ENCODE data around the gene FNDC11. TPM values are rescaled to one million over a fixed set of nuclear protein-coding genes. Genes with fewer than 3 reads are reported as not detected.

The FNDC11 gene
- polyA plus RNA-seq, 1 donor = 0.34 TPM

DNA sequence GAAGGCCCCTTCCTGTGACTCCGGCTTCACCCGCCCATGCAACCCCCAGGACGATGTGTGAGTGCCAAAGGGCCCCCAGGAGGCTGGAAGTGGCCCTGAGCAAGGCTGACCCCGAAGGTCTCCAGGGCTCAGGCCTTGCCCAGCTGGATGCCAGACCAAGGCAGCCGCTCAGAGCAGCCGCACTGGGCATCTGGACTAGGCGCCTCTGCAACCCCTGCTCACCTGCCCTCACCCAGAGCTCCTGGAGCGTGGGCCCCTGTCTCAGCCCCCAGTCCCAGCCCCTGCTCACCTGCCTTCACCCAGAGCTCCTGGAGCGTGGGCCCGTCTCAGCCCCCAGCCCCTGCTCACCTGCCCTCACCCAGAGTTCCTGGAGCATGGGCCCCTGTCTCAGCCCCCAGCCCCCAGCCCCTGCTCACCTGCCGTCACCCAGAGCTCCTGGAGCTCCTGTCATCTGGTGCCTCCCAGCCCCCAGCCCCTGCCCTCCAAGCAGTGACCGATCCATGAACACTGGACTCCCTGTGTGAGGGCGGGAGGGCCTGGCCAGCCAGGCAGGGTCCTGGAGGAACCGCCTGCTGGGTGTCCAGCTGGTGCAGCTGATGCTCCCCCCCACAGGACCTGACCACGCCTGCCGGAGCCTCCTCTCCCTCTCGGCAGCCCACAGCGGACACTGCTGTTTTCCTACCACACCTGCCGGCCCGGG is 7.6 kb upstream of the FNDC11 start:
- no peak overlapping the region for H3K4me3 ChIP-seq (ENCODE audit: low read length)
- no peaks in the 10 kb centered on the region for H3K36me3 ChIP-seq (ENCODE audit: control insufficient read depth, insufficient read depth, low read length)
- no peak overlapping the region for H3K27ac ChIP-seq (ENCODE audit: low read length)
- WGBS (ENCODE audit: insufficient coverage, low lambda C conversion rate) = no CpG with 5 or more reads among the region's 20 CpGs
- DNase-seq = no peak
- H3K9me3 ChIP-seq (ENCODE audit: control insufficient read depth, low read depth, low read length) = peaks cover 2% of the 10 kb centered on the region
- peaks cover 16% of the 10 kb centered on the region for H3K4me1 ChIP-seq (ENCODE audit: control insufficient read depth, insufficient read depth, low read length)
- peaks cover 48% of the 10 kb centered on the region for H3K27me3 ChIP-seq (ENCODE audit: control insufficient read depth, insufficient read depth, low read length)

DNA sequence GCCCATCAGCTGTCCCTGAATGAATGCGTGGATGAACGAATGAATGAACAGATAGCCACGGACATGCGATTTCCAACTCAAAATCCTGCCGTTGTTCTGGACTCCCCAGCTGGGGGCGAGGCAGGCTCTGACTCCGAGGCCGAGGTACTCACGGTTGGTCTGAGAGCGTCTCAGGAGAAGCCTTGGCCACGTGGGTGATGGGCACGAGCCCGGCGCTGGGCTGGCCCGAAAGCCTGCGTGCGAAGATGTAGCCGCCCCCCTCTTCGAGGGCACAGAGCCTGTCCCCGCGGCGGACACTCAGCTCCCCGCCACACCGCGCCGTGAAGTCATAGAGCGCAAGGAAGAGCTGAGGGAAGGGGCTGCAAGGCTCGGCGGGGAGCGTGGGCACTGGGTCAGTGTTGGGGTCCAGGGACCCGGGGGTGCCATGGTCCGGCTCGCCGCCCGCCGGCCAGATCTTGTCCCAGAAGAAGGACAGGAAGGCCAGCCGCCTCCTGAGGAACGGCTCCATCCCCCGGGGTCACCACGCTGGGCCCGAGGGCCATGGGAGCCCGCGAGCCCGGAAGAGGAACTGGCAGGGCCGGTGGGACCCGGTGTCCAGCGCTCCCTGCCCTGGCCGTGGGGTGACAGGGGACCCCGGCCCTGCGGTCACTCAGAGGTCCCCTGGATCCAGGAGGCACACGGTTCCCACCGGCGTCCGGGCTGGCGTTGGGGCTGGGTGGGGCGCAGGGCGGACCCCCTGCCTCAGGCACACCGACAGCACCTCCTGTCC is 6.8 kb upstream of the FNDC11 start:
- Histone ChIP-seq H3K4me3 (ENCODE audit: low read length) (no peak overlapping the region), H3K9me3 (ENCODE audit: control insufficient read depth, low read depth, low read length) (peaks cover 2% of the 10 kb centered on the region), H3K27ac (ENCODE audit: low read length) (no peak overlapping the region), H3K36me3 (ENCODE audit: control insufficient read depth, insufficient read depth, low read length) (no peaks in the 10 kb centered on the region), H3K4me1 (ENCODE audit: control insufficient read depth, insufficient read depth, low read length) (peaks cover 16% of the 10 kb centered on the region), H3K27me3 (ENCODE audit: control insufficient read depth, insufficient read depth, low read length) (peaks cover 49% of the 10 kb centered on the region)
- no peak for DNase-seq
- WGBS (ENCODE audit: insufficient coverage, low lambda C conversion rate) = no CpG with 5 or more reads among the region's 58 CpGs

DNA sequence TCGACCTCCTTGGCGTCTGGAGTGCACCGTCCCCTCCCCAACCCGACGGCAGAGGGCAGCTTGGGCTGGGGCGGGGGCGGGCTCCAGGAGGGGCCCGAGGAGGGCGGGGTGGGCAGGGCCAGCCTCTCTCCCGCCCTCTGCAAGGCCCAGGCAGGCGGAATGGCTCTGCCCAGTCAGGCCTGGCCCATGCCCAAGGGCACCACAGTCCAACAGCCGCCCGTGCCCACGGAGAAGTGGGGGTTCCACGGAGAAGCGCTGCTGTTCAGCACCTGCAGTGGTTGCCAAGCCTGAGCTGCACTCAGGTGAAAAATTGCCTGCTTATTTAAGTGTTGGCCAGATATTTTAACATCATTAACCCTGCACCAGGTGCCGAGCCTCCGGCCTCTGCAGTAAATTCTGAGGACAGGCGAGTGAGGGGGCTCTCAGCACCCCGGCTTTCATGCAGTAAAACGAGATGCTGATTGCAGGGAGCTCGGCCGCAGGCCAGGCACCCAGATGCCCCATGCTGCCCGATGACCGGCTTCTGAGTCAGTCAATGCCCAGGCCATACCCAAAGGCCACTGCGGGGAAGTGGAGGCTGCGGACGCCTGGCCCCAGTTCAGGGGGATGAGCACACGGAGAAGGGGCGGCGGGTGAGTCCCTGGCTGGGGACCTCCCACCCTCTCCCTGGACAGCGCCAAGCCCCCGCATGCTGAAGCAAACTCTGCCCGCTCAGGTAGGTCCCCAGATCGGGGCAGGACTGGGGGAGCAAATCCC is 6.1 kb upstream of the FNDC11 start, which contains the start of gene SRMS:
Gene SRMS (minus strand): TSS at position 25 of the 756 bp plus-strand sequence. CDS start 286 bp downstream, outside the sequence.
- Histone ChIP-seq H3K27ac (ENCODE audit: low read length) (no peak within 1 kb of the TSS), H3K4me3 (ENCODE audit: low read length) (no peak within 1 kb of the TSS), H3K9me3 (ENCODE audit: control insufficient read depth, low read depth, low read length) (peaks cover 2% of the 10 kb centered on the region), H3K4me1 (ENCODE audit: control insufficient read depth, insufficient read depth, low read length) (peaks cover 16% of the 10 kb centered on the region), H3K27me3 (ENCODE audit: control insufficient read depth, insufficient read depth, low read length) (peaks cover 54% of the 10 kb centered on the region), H3K36me3 (ENCODE audit: control insufficient read depth, insufficient read depth, low read length) (no peaks in the 10 kb centered on the region)
- WGBS (ENCODE audit: insufficient coverage, low lambda C conversion rate) = no CpG with 5 or more reads among the region's 35 CpGs
- no peak for DNase-seq

DNA sequence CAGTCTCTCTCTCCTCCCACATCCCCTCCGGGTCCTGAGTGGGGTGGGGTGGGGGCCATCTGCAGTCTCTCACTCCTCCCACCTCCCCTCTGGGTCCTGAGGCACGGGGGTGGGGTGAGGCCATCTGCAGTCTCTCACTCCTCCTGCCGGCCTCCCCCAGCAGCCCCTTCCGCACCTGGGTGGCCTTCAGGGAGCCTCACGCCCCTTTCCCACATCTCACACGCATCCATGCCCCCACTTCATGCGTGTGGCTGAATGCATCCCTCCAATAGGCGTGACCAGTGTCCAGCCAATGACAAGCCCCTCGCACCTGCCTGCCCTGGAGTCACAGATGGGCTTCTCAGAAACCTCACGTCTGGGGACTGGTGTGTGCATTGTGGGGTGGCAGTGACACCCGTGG is 5.4 kb upstream of the FNDC11 start:
- Histone ChIP-seq H3K36me3 (ENCODE audit: control insufficient read depth, insufficient read depth, low read length) (no peaks in the 10 kb centered on the region), H3K4me3 (ENCODE audit: low read length) (no peak overlapping the region), H3K27me3 (ENCODE audit: control insufficient read depth, insufficient read depth, low read length) (peaks cover 57% of the 10 kb centered on the region), H3K27ac (ENCODE audit: low read length) (no peak overlapping the region), H3K9me3 (ENCODE audit: control insufficient read depth, low read depth, low read length) (peaks cover 7% of the 10 kb centered on the region), H3K4me1 (ENCODE audit: control insufficient read depth, insufficient read depth, low read length) (peaks cover 16% of the 10 kb centered on the region)
- no CpG with 5 or more reads among the region's 11 CpGs for WGBS (ENCODE audit: insufficient coverage, low lambda C conversion rate)
- no peak for DNase-seq

DNA sequence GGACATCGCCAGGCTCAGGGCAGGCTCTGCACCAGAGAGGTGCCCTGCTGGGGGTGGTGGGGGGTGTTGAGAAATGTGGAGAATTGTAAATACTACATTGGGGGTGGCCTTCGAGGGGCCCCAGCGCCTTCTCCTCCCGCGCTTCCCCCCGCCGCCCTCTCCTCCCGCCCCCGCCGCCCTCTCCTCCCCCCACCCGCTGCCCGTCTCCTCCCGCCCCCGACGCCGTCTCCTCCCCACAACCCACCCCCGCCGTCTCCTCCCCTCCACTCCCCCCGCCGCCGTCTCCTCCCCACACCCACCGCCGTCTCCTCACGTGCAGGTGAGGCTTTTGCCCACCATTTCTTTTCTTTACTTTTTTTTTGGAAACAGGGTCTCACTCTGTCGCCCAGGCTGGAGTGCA is 4.9 kb upstream of the FNDC11 start:
- H3K27ac ChIP-seq (ENCODE audit: low read length) = no peak overlapping the region
- no peaks in the 10 kb centered on the region for H3K36me3 ChIP-seq (ENCODE audit: control insufficient read depth, insufficient read depth, low read length)
- no peak for DNase-seq
- no peak overlapping the region for H3K4me3 ChIP-seq (ENCODE audit: low read length)
- H3K27me3 ChIP-seq (ENCODE audit: control insufficient read depth, insufficient read depth, low read length) = peaks cover 59% of the 10 kb centered on the region
- peaks cover 7% of the 10 kb centered on the region for H3K9me3 ChIP-seq (ENCODE audit: control insufficient read depth, low read depth, low read length)
- peaks cover 16% of the 10 kb centered on the region for H3K4me1 ChIP-seq (ENCODE audit: control insufficient read depth, insufficient read depth, low read length)
- WGBS (ENCODE audit: insufficient coverage, low lambda C conversion rate) = no CpG with 5 or more reads among the region's 25 CpGs

DNA sequence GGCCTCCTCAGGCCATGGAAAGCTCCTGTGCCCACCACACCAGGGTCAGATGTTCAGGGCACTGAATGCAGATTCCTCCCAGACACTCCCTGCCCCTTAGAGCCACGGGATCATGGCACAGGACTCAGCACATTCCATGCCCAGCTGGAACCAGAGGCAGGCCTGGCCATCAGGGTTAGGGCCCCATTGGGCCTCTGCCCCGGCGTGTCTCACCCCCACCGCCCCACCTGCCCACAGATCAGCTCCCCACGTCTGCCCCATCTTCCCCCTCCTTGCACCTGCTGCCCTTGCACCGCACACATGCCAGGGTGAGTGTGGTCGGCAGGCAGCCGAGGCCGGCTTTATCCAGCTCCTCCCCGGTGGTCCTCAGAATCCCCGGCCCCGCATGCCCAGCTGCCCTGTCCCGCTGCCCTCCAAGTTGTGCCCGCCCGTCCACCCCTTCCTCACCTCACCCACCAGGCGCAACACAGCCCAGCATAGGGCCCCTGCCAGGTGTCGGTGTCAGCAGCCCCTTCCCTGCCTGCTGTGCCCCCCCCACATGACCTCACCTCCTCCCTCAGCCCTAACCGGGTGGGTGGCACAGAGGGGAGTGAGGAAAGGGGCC is 4.2 kb upstream of the FNDC11 start:
- WGBS (ENCODE audit: insufficient coverage, low lambda C conversion rate) = no CpG with 5 or more reads among the region's 18 CpGs
- Histone ChIP-seq H3K27ac (ENCODE audit: low read length) (no peak overlapping the region), H3K27me3 (ENCODE audit: control insufficient read depth, insufficient read depth, low read length) (peaks cover 66% of the 10 kb centered on the region), H3K4me1 (ENCODE audit: control insufficient read depth, insufficient read depth, low read length) (peaks cover 13% of the 10 kb centered on the region), H3K4me3 (ENCODE audit: low read length) (no peak overlapping the region), H3K9me3 (ENCODE audit: control insufficient read depth, low read depth, low read length) (peaks cover 7% of the 10 kb centered on the region), H3K36me3 (ENCODE audit: control insufficient read depth, insufficient read depth, low read length) (no peaks in the 10 kb centered on the region)
- no peak for DNase-seq

DNA sequence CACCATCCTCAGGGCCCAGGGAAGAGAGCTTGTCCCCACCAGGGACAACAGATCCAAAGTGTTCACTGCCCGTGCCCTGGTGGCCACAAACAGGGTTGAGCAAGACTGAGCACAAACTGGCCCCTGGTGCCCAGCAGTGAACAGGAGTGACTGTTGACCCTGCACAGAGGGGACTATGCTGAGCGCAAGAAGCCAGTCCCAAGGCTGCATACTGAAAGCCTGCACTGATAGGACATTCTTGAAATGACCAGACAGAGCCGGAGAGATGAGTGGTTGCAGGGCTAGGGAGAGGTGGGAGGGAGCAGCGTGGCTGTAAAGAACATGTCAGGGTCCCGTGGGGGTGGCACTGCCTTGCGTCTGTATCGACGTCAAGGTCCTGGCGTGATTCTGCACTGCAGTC is 2.9 kb upstream of the FNDC11 start:
- H3K4me3 ChIP-seq (ENCODE audit: low read length) = no peak overlapping the region
- no peak overlapping the region for H3K27ac ChIP-seq (ENCODE audit: low read length)
- H3K36me3 ChIP-seq (ENCODE audit: control insufficient read depth, insufficient read depth, low read length) = no peaks in the 10 kb centered on the region
- WGBS (ENCODE audit: insufficient coverage, low lambda C conversion rate) = no CpG with 5 or more reads among the region's 9 CpGs
- DNase-seq = no peak
- peaks cover 65% of the 10 kb centered on the region for H3K27me3 ChIP-seq (ENCODE audit: control insufficient read depth, insufficient read depth, low read length)
- H3K9me3 ChIP-seq (ENCODE audit: control insufficient read depth, low read depth, low read length) = peaks cover 14% of the 10 kb centered on the region
- H3K4me1 ChIP-seq (ENCODE audit: control insufficient read depth, insufficient read depth, low read length) = peaks cover 4% of the 10 kb centered on the region

DNA sequence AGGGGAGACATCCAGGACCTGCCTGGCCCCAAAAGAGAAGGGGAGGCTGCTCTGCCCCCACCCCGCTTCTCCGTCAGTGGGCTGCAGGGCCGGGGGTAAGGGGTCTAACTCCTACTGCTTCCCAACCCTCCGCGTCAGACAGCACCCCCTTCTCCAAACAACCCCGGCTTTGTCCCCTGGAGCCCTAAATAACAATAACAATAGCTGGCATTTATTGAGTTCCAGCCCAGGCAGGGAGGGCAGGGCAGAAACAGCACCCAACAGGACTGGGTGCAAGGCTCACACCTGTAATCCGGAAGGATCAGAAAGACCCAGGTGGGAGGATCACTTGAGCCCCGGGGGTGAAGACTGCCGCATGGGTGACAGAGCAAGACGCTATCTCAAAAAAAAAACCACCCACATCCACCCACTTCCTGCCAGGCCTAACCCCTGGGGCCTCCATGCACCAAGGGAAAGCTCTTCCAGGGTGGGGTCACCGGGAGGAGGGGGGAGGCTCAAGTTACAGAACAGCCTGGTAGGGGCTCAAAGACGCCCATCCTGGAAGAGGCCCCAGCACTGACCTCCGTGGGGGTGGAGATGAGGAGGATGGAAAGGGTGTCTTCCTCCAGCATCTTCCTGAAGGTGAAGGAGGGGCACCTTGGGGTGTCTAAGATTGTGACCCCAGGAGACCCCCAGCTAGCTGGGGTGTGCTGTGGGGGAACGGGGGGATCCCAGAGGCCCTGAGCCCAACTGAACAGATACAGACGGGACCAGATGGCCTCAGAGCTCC is 1.3 kb upstream of the FNDC11 start:
- WGBS (ENCODE audit: insufficient coverage, low lambda C conversion rate) = no CpG with 5 or more reads among the region's 15 CpGs
- Histone ChIP-seq H3K36me3 (ENCODE audit: control insufficient read depth, insufficient read depth, low read length) (no peaks in the 10 kb centered on the region), H3K4me1 (ENCODE audit: control insufficient read depth, insufficient read depth, low read length) (peaks cover 4% of the 10 kb centered on the region), H3K27me3 (ENCODE audit: control insufficient read depth, insufficient read depth, low read length) (peaks cover 50% of the 10 kb centered on the region), H3K4me3 (ENCODE audit: low read length) (no peak overlapping the region), H3K27ac (ENCODE audit: low read length) (no peak overlapping the region), H3K9me3 (ENCODE audit: control insufficient read depth, low read depth, low read length) (peaks cover 15% of the 10 kb centered on the region)
- no peak for DNase-seq

DNA sequence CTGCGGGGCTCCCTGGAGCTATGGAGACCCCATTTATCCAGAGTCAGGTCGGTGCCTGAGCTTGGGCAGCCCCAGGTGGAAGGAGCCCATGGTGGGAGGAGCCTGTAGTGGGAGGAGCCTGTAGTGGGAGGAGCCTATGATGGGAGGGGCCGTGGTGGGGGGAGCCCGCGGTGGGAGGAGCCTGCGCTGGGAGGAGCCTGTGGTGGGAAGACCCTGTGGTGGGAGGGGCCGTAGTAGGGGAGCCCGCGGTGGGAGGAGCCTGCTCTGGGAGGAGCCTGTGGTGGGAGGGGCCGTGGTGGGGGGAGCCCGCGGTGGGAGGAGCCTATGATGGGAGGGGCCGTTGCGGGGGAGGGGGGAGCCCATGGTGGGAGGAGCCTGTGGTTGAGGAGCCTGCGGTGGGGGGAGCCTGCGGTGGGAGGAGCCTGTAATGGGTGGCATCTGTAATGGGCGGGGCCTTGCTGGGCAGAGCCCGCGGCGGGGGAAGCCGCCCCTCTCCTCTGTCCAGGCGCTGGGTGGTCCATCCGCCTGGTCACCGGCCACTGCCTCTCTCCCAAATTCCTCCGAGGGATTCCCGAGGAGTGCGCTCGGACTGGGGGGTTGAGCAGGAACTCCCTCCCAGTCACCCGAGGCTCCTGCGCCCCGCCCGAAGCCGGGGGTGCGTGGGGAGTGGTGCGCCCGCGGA is 567 bp upstream of the FNDC11 start:
- H3K27ac ChIP-seq (ENCODE audit: low read length) = no peak overlapping the region

More for the DNA sequence above, 567 bp upstream of the FNDC11 start:
- no peaks in the 10 kb centered on the region for H3K36me3 ChIP-seq (ENCODE audit: control insufficient read depth, insufficient read depth, low read length)
- peaks cover 4% of the 10 kb centered on the region for H3K4me1 ChIP-seq (ENCODE audit: control insufficient read depth, insufficient read depth, low read length)
- peak; percentile 43 to 58 for DNase-seq
- H3K27me3 ChIP-seq (ENCODE audit: control insufficient read depth, insufficient read depth, low read length) = peaks cover 42% of the 10 kb centered on the region
- no CpG with 5 or more reads among the region's 37 CpGs for WGBS (ENCODE audit: insufficient coverage, low lambda C conversion rate)
- peak overlapping the region; percentile 46 for H3K4me3 ChIP-seq (ENCODE audit: low read length)
- peaks cover 13% of the 10 kb centered on the region for H3K9me3 ChIP-seq (ENCODE audit: control insufficient read depth, low read depth, low read length)

All from large intestine (tissue), 3 donors.